A549 (cell line): ENCODE data around the gene ARPC2. TPM values are rescaled to one million over a fixed set of nuclear protein-coding genes. Genes with fewer than 3 reads are reported as not detected.
A peak's percentile ranks its signal among the peaks of the same experiment; 100 is the strongest.

ENCODE experiments used
- ATAC-seq, 2 experiments: fragments of 200-7000 bp in 1 of 2; fragments of >200 bp in 1 of 2; cut with Nextera tagmentation in 1 of 2; cut with Tn5 transposase in 1 of 2; 3 replicates each; pipeline versions ENCODE4 v1.8.0 to v1.9.1; 2018 to 2020; ENCODE audit warnings: mild to moderate bottlenecking in 1 of 2, moderate library complexity in 1 of 2
- CTCF ChIA-PET: fragments of 300-600 bp; sonication (Branson Sonifier 250); formaldehyde crosslinking; extraction: SDS; loops from one replicate; lab custom pipeline; 2021; ENCODE audit warnings: antibody characterized with exemption, inconsistent platforms; lab: Yijun Ruan, JAX
- POLR2A ChIA-PET: fragments of 350-600 bp; formaldehyde crosslinking; extraction: SDS; loops from one replicate; lab custom pipeline; 2021; ENCODE audit warnings: antibody characterized with exemption, inconsistent platforms; lab: Yijun Ruan, JAX
- DNase-seq, 2 experiments: peaks; one replicate each; pipeline versions ENCODE4 v3.0.0 to v3.0.0-alpha.2; 2011 to 2016; ENCODE audit warnings: low read depth in 1 of 2, low spot score in 1 of 2
- FAIRE-seq: peaks from 2 replicates; lab custom pipeline; 2011; peaks lifted over from hg19 to GRCh38; lab: Jason Lieb, UNC
- H3K27ac ChIP-seq, 2 experiments: fragments of >200 bp; sonication (Bioruptor Twin); formaldehyde crosslinking; 3 replicates each; pipeline ENCODE4 v1.5.1; 2016 to 2017
- H3K4me1 ChIP-seq: fragments of >200 bp; sonication (Bioruptor Twin); formaldehyde crosslinking; 3 replicates; pipeline ENCODE4 v1.6.1; 2016
- H3K4me2 ChIP-seq: fragments of >200 bp; sonication (Bioruptor Twin); formaldehyde crosslinking; 3 replicates; pipeline ENCODE4 v1.6.1; 2016
- H3K4me3 ChIP-seq: fragments of >200 bp; sonication (Bioruptor Twin); formaldehyde crosslinking; 3 replicates; pipeline ENCODE4 v1.5.1; 2016
- H3K9me3 ChIP-seq: fragments of >200 bp; sonication (Bioruptor Twin); formaldehyde crosslinking; 3 replicates; pipeline ENCODE4 v1.6.1; 2016
- BCL3 ChIP-seq: fragments of >200 bp; sonication (Bioruptor Twin); formaldehyde crosslinking; IDR thresholded peaks from 3 replicates; pipeline ENCODE4 v1.6.1; 2016
- CBX8 ChIP-seq: fragments of 200-600 bp; sonication (generic); IDR thresholded peaks from 2 replicates; pipeline ENCODE4 v1.6.1; 2016
- CTCF ChIP-seq: fragments of >200 bp; sonication (Bioruptor Twin); formaldehyde crosslinking; IDR thresholded peaks from 3 replicates; pipeline ENCODE4 v1.5.1; 2016
- E2F6 ChIP-seq: IDR thresholded peaks from 2 replicates; pipeline ENCODE4 v1.6.1; 2012; ENCODE audit warnings: low read depth, borderline replicate concordance
- FOSL2 ChIP-seq, 2 experiments: fragments of 450-650 bp in 1 of 2; fragments of >200 bp in 1 of 2; sonication (Bioruptor Twin) in 1 of 2; formaldehyde crosslinking; IDR thresholded peaks; 2 replicates each; pipeline versions ENCODE4 v1.5.0 to v1.6.1; 2016 to 2020; ENCODE audit warnings: mild to moderate bottlenecking in 1 of 2, moderate library complexity in 1 of 2
- HES2 ChIP-seq: fragments of >200 bp; sonication (Bioruptor Twin); formaldehyde crosslinking; IDR thresholded peaks from 2 replicates; pipeline ENCODE4 v1.6.1; 2016
- HEYL ChIP-seq: fragments of 250-450 bp; sonication (Bioruptor Pico); IDR thresholded peaks from 2 replicates; pipeline ENCODE4 v1.8.0; 2021; ENCODE audit warnings: mild to moderate bottlenecking, moderate library complexity
- NPAS2 ChIP-seq: fragments of 250-450 bp; sonication (Bioruptor Pico); IDR thresholded peaks from 2 replicates; pipeline ENCODE4 v1.8.0; 2022; ENCODE audit warnings: mild to moderate bottlenecking, moderate library complexity, borderline replicate concordance
- NR3C1 ChIP-seq: fragments of >200 bp; sonication (Bioruptor Twin); formaldehyde crosslinking; IDR thresholded peaks from 3 replicates; pipeline ENCODE4 v1.6.1; 2017
- RAD21 ChIP-seq, 2 experiments: fragments of >200 bp in 1 of 2; sonication (Bioruptor Twin) in 1 of 2; formaldehyde crosslinking in 1 of 2; IDR thresholded peaks in 1 of 2; conservative IDR thresholded peaks in 1 of 2; 2 replicates in 1 of 2; 3 replicates in 1 of 2; pipeline ENCODE4 v1.6.1; 2012 to 2018; ENCODE audit warnings: inconsistent platforms in 1 of 2
- RCOR1 ChIP-seq: fragments of 150-350 bp; IDR thresholded peaks from 2 replicates; pipeline ENCODE4 v1.6.1; 2014; ENCODE audit warnings: antibody characterized with exemption, low read length, low read depth
- REST ChIP-seq: fragments of 200-600 bp; sonication (generic); IDR thresholded peaks from 2 replicates; pipeline ENCODE4 v1.6.1; 2016; ENCODE audit warnings: antibody characterized with exemption, mild to moderate bottlenecking, moderate library complexity
- ZC3H11A ChIP-seq: fragments of 450-650 bp; IDR thresholded peaks from 2 replicates; pipeline ENCODE4 v1.6.1; 2014; ENCODE audit warnings: antibody characterized with exemption, mild to moderate bottlenecking
- ZFP36 ChIP-seq: fragments of 450-650 bp; IDR thresholded peaks from 2 replicates; pipeline ENCODE4 v1.6.1; 2014; ENCODE audit warnings: borderline replicate concordance; ENCODE audit not compliant: partially characterized antibody
- WGBS: methylation state at CpG from one replicate; pipeline ENCODE4 v1.1.6; 2017; ENCODE audit errors: missing lambda C conversion rate; 5-methylcytosine and 5-hydroxymethylcytosine counted together
- polyA plus RNA-seq, 4 experiments: library from polyadenylated mRNA; depleted of rRNA in 3 of 4; stranded (reverse); fragments of >200 nt; fragmentation: RNase III in 1 of 4; extraction: RNeasy Plus Mini Kit Qiagen cat#74134 plus additional on column Dnase treatment in 1 of 4; gene quantifications; 2 replicates in 3 of 4; 3 replicates in 1 of 4; pipeline ENCODE4 v1.2.3, GENCODE V29; 2011 to 2017

ARPC2 gene
- polyA plus RNA-seq, 2 of the 4 experiments (the other 2 are of a cell fraction) = 263 to 374 TPM

- ATAC-seq = no peak
- WGBS = 93% methylated on average over 9 of the region's 9 CpGs
Measured at GRCh38 chr2:218275371-218276072, 58.5 kb downstream of the ARPC2 start.

GRCh38 chr2:218276986-218277755 lies 60.2 kb downstream of the ARPC2 start:
- TF ChIP-seq CTCF = peak; percentile 12; the same call in 1 of the 3 replicates
- no peak for TF ChIP-seq ZFP36
- no peak for TF ChIP-seq RCOR1
- DNase-seq (no peak), FAIRE-seq (no peak), ATAC-seq (peak in 1 of 2 experiments; percentile 23; a peak in 1 of 6 replicates)
- CTCF ChIA-PET = interaction anchor here (1.7 to 2.9 kb wide), 3 partner anchors 25 to 491 kb away, joined by 3 to 18 read pairs (median 4); partner anchors contain the start of gene CATIP
- Histone ChIP-seq H3K4me3 (no peak overlapping the region), H3K27ac (no peak overlapping the region), H3K4me1 (peaks cover 10% of the 10 kb centered on the region), H3K9me3 (no peaks in the 10 kb centered on the region), H3K4me2 (no peak overlapping the region)
- POLR2A ChIA-PET = no interaction called here
- 95% methylated on average over 12 of the region's 12 CpGs for whole genome bisulfite sequencing

More at GRCh38 chr2:218275371-218276072, 58.5 kb downstream of the ARPC2 start:
- FAIRE-seq (no peak), DNase-seq (no peak)
- POLR2A ChIA-PET = interaction anchor here (1.6 kb wide), 1 partner anchor 12 kb away, joined by 5 read pairs; no protein-coding TSS in a partner anchor
- H3K4me3 ChIP-seq = no peak overlapping the region
- no peak overlapping the region for H3K4me2 ChIP-seq
- CTCF ChIA-PET = interaction anchor here (0.6 to 6.5 kb wide), 13 partner anchors 9 to 372 kb away, joined by 3 to 105 read pairs (median 5); partner anchors contain the start of genes CATIP and TMBIM1
- H3K27ac ChIP-seq = no peak overlapping the region
- H3K9me3 ChIP-seq = no peaks in the 10 kb centered on the region
- no peak for TF ChIP-seq HEYL (CRISPR knock-in tag)
- TF ChIP-seq RAD21 (conservative IDR thresholded peaks at IDR 0.05 in 1 of 2, IDR thresholded peaks at IDR 0.05 in 1 of 2) = no peak
- no peak for TF ChIP-seq HES2
- no peak for TF ChIP-seq FOSL2 (IDR thresholded peaks at IDR 0.05)
- TF ChIP-seq FOSL2 (CRISPR knock-in tag; IDR thresholded peaks at IDR 0.05) = no peak
- no peak for TF ChIP-seq E2F6
- TF ChIP-seq REST = no peak
- no peak for TF ChIP-seq BCL3
- no peak for TF ChIP-seq NR3C1
- TF ChIP-seq CBX8 = no peak
- no peak for TF ChIP-seq NPAS2
- no peak for TF ChIP-seq ZC3H11A
- peaks cover 21% of the 10 kb centered on the region for H3K4me1 ChIP-seq
